CD4-positive, alpha-beta T cell (primary cell): Measurements from ENCODE around the gene NHSL2. TPM values are rescaled to one million over a fixed set of nuclear protein-coding genes. Genes with fewer than 3 reads are reported as not detected.

Source experiments
- ATAC-seq: fragments of 200-7000 bp; cut with Tn5 transposase; one replicate; pipeline ENCODE4 v1.10.0; 2022; ENCODE audit warnings: mild to moderate bottlenecking; ENCODE audit not compliant: poor library complexity
- CTCF ChIA-PET: fragments of 350-600 bp; sonication (Branson Sonifier 250); formaldehyde crosslinking; loops from one replicate; lab custom pipeline; 2021; ENCODE audit warnings: antibody characterized with exemption, inconsistent platforms; lab: Charles Lee
- POLR2A ChIA-PET: fragments of 350-600 bp; sonication (Branson Sonifier 250); formaldehyde crosslinking; loops from one replicate; lab custom pipeline; 2021; ENCODE audit warnings: antibody characterized with exemption, inconsistent platforms; lab: Charles Lee
- DNase-seq, 14 experiments: peaks; one replicate each; pipeline ENCODE4 v3.0.0-alpha.2; 2013 to 2020; ENCODE audit warnings: mixed read lengths in 2 of 14
- H3K27ac ChIP-seq, 2 donors: one replicate each; pipeline versions ENCODE4 v1.5.1 to v1.7.0; 2013; ENCODE audit warnings: low read length in 2 of 2, low read depth in 1 of 2, mild to moderate bottlenecking in 1 of 2
- H3K27me3 ChIP-seq, 2 experiments: 1 replicate in 1 of 2; 2 replicates in 1 of 2; pipeline versions ENCODE4 v1.6.1 to v1.7.0; 2013; ENCODE audit warnings: low read length in 2 of 2, control low read depth in 1 of 2, mild to moderate bottlenecking in 1 of 2, moderate library complexity in 1 of 2; ENCODE audit not compliant: insufficient read depth in 2 of 2, control insufficient read depth in 1 of 2
- H3K36me3 ChIP-seq: one replicate; pipeline ENCODE4 v1.6.1; 2013; ENCODE audit warnings: low read length, control low read depth; ENCODE audit not compliant: insufficient read depth
- H3K4me1 ChIP-seq: one replicate; pipeline ENCODE4 v1.6.1; 2013; ENCODE audit warnings: low read length, control low read depth; ENCODE audit not compliant: insufficient read depth
- H3K4me3 ChIP-seq: one replicate; pipeline ENCODE4 v1.5.1; 2013; ENCODE audit warnings: mild to moderate bottlenecking, low read length, moderate library complexity
- H3K9me3 ChIP-seq, 2 experiments: 1 replicate in 1 of 2; 2 replicates in 1 of 2; pipeline versions ENCODE4 v1.6.1 to v1.7.0; 2013; ENCODE audit warnings: low read length in 2 of 2, mild to moderate bottlenecking in 2 of 2, control low read depth in 1 of 2, moderate library complexity in 1 of 2; ENCODE audit not compliant: control insufficient read depth in 1 of 2, insufficient read depth in 1 of 2
- H3K27ac Mint-ChIP-seq: one replicate; pipeline ENCODE4 v1.8.0; 2020; ENCODE audit warnings: mixed read lengths
- H3K27me3 Mint-ChIP-seq: one replicate; pipeline ENCODE4 v1.8.0; 2021; ENCODE audit warnings: mixed read lengths
- H3K36me3 Mint-ChIP-seq: one replicate; pipeline ENCODE4 v1.8.0; 2021; ENCODE audit warnings: low read depth, mixed read lengths
- H3K4me1 Mint-ChIP-seq: one replicate; pipeline ENCODE4 v1.8.0; 2021; ENCODE audit warnings: low read depth, mixed read lengths
- H3K4me3 Mint-ChIP-seq: one replicate; pipeline ENCODE4 v1.8.0; 2020; ENCODE audit warnings: mild to moderate bottlenecking, mixed read lengths
- H3K9me3 Mint-ChIP-seq: one replicate; pipeline ENCODE4 v1.8.0; 2020; ENCODE audit warnings: mixed read lengths
- CTCF ChIP-seq: fragments of 200-600 bp; IDR thresholded peaks from one replicate; pipeline ENCODE4 v1.8.0; 2022; ENCODE audit warnings: antibody characterized with exemption, mild to moderate bottlenecking
- intact Hi-C, 2 experiments: fragments of 100-400 bp; cut with DNase I in 1 of 2; cut with micrococcal nuclease in 1 of 2; formaldehyde crosslinking; loops; one replicate each; pipeline versions ENCODE4 v1.15.1 to v1.9.0; 2023 to 2025; cut with DNase I, micrococcal nuclease
- total RNA-seq, 174 experiments: library from RNA in 2 of 174; stranded (reverse) in 2 of 174; gene quantifications; one replicate each; pipeline ENCODE4 v1.2.3 and lab custom pipeline; 2021 to 2026

Gene NHSL2
- total RNA-seq, 2 experiments from 2014 or later, result 1.3 to 1.5 TPM

- H3K9me3 Mint-ChIP-seq, result no peaks in the 10 kb centered on the region
- no peak overlapping the region for H3K4me3 Mint-ChIP-seq
- intact Hi-C loops, result no loop called here
- no peaks in the 10 kb centered on the region for H3K27me3 Mint-ChIP-seq
- peaks cover 29% of the 10 kb centered on the region for H3K4me1 Mint-ChIP-seq
- CTCF ChIA-PET, result interaction anchor here (1.3 to 1.4 kb wide), 2 partner anchors 16 to 93 kb away, joined by 3 to 5 read pairs; no protein-coding TSS in a partner anchor
- peak overlapping the region; percentile 49 for H3K27ac Mint-ChIP-seq
- peaks cover 5% of the 10 kb centered on the region for H3K36me3 ChIP-seq
- no peak overlapping the region for H3K27ac ChIP-seq
- H3K9me3 ChIP-seq, result no peaks in the 10 kb centered on the region
- TF ChIP-seq CTCF, result no peak
- H3K27me3 ChIP-seq, result peaks cover 0 to 2% of the 10 kb centered on the region in 2 experiments
- peaks cover 32% of the 10 kb centered on the region for H3K4me1 ChIP-seq
- peaks cover 6% of the 10 kb centered on the region for H3K36me3 Mint-ChIP-seq
- no peak for DNase-seq
- POLR2A ChIA-PET, result interaction anchor here (1.3 kb wide), 1 partner anchor 39 kb away, joined by 3 read pairs; the partner anchor contains the start of gene PIN4
- ATAC-seq, result no peak
- H3K4me3 ChIP-seq, result no peak overlapping the region
These were observed 231.6 kb downstream of the NHSL2 start for GRCh38 chrX:72142094-72142793.

- Mint-ChIP-seq H3K9me3 (no peaks in the 10 kb centered on the region), H3K27ac (no peak overlapping the region), H3K4me1 (peaks cover 29% of the 10 kb centered on the region), H3K4me3 (no peak overlapping the region), H3K27me3 (no peaks in the 10 kb centered on the region), H3K36me3 (peaks cover 6% of the 10 kb centered on the region)
- H3K9me3 ChIP-seq, result no peaks in the 10 kb centered on the region
- ATAC-seq (no peak), DNase-seq (no peak)
- CTCF ChIA-PET, result no interaction called here
- TF ChIP-seq CTCF, result no peak
- peaks cover 32% of the 10 kb centered on the region for H3K4me1 ChIP-seq
- no peak overlapping the region for H3K4me3 ChIP-seq
- peaks cover 5% of the 10 kb centered on the region for H3K36me3 ChIP-seq
- intact Hi-C loops, result no loop called here
- no peak overlapping the region for H3K27ac ChIP-seq
- peaks cover 0 to 2% of the 10 kb centered on the region in 2 experiments for H3K27me3 ChIP-seq
- POLR2A ChIA-PET, result no interaction called here
These were observed 232.4 kb downstream of the NHSL2 start for GRCh38 chrX:72142794-72143608.

GRCh38 chrX:72143609-72143907 is 232.9 kb downstream of the NHSL2 start:
- Histone ChIP-seq H3K36me3 (peaks cover 5% of the 10 kb centered on the region), H3K9me3 (no peaks in the 10 kb centered on the region), H3K4me1 (peaks cover 32% of the 10 kb centered on the region), H3K4me3 (no peak overlapping the region), H3K27ac (no peak overlapping the region), H3K27me3 (no peaks in the 10 kb centered on the region)
- Mint-ChIP-seq H3K27me3 (no peaks in the 10 kb centered on the region), H3K4me3 (no peak overlapping the region), H3K4me1 (peaks cover 29% of the 10 kb centered on the region), H3K27ac (no peak overlapping the region), H3K9me3 (no peaks in the 10 kb centered on the region), H3K36me3 (peaks cover 6% of the 10 kb centered on the region)
- POLR2A ChIA-PET, result no interaction called here
- ATAC-seq (no peak), DNase-seq (no peak)
- CTCF ChIA-PET, result no interaction called here
- intact Hi-C loops, result no loop called here
- TF ChIP-seq CTCF, result no peak
